ENCODE results near the gene GOLGA8B.

DNA sequence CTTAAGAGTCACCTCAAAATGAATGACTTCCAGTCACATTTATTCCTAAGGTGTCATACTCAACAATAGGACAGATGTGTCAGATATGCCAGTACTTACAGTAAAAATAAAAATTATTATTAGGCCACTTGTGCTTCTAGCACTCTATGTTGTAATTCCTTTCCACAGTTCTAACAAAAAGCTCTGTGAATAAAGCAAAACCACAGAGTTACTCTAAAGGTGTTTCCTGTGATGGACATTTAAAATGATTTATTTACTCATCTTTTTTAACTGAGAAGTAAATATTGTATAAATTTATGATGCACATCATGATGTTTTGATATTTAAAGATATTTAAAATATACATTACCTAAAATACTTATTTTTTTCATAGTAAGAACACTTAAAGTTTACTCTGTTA is 13.9 kb upstream of the GOLGA8B start:
- TF ChIP-seq CTCF (IDR thresholded peaks at IDR 0.05; ENCODE audit: low read length) (no peak), EZH2 (optimal IDR thresholded peaks at IDR 0.05; ENCODE audit: low read depth, low read length) (no peak), EZH2phosphoT487 (IDR thresholded peaks at IDR 0.05; ENCODE audit: low read length) (no peak)

Measured in MM.1S (cell line).